Measurements from ENCODE around the gene TNRC6B.

Gene TNRC6B

GRCh38 chr22:40238425-40239344, 61.0 kb downstream of the TNRC6B start:
- in situ Hi-C loops (cut with MboI; ENCODE audit: low sequenced_read_pairs): no loop called here

DNA sequence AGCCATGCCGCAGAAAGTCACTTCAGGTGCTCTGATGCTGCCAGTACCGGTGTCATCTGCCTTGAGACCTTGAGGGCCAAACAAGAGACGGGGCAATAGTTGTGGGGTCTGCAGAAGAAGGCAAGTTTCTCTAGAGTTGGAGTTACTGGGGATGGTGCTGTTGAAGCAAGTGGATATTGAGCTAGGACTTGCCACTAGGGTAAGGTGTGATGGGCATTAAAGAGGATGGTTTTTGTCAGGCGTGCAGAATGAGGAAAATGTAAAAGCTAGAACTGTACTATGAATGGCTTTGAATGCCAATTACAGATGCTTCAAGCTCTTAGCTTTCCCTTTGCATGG, 61.6 kb downstream of the TNRC6B start:
- in situ Hi-C loops (cut with MboI; ENCODE audit: low sequenced_read_pairs): no loop called here

GRCh38 chr22:40240160-40240559, 62.4 kb downstream of the TNRC6B start:
- in situ Hi-C loops (cut with MboI; ENCODE audit: low sequenced_read_pairs): no loop called here

DNA sequence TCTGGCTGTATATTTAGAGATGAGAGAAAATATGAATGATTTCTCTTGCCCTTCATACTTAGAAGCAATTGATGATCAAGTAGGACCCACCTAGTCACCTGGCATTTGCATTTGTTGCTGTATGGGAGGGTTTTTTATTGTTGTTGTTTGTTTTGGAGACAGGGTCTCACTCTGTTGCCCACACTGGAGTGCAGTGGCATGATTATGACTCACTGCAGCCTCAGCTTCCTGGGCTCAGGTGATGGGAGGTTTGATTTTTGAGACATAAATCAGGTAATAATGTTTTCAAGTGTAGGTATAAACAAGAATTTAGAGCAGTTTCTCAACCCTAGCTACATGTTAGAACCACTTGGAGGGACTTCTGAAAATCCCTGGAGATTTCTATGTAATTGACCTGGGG, 63.0 kb downstream of the TNRC6B start:
- in situ Hi-C loops (cut with MboI; ENCODE audit: low sequenced_read_pairs): no loop called here

GRCh38 chr22:40241200-40241763, 63.6 kb downstream of the TNRC6B start:
- in situ Hi-C loops (cut with MboI; ENCODE audit: low sequenced_read_pairs): no loop called here

DNA sequence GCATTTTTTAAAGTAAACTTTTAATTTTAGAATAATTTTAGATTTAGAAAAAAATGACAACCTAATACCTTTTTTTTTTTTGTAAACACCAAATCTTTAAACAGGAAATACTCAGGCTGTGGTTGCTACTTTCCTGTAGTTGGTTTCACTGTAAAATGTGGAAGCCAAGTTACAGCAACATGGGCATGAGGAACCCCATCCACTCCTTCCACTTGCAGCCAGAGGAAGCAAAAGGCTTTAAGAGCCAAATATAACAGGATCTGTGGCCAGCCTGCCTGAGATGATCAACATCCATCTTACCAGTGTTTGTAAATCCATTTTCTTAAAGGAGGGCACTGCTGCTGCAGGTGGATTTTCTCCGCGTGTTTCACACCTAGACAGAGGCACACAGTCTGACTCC, 66.2 kb downstream of the TNRC6B start:
- in situ Hi-C loops (cut with MboI; ENCODE audit: low sequenced_read_pairs): no loop called here

DNA sequence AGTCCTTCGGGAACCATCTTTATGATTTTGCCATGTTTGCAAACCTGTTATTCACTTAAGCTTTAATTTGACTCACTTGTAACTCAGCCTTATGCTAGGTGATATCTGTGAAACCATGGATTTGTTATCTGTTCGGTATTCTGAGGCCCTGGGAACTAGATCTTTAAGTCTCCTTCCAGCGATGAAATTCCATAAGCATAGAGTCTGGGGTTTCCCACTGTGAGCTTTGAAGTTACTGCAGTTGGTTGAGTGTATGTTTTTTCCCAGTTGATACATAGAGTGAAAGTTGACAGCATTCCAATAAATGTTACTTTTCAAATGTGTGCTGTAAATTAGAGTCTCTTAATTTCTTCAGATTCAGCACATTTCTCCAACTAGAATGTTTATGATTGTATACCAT, 66.9 kb downstream of the TNRC6B start:
- in situ Hi-C loops (cut with MboI; ENCODE audit: low sequenced_read_pairs): no loop called here

- in situ Hi-C loops (cut with MboI; ENCODE audit: low sequenced_read_pairs): no loop called here
These were observed 70.3 kb downstream of the TNRC6B start for GRCh38 chr22:40247976-40248375.

- in situ Hi-C loops (cut with MboI; ENCODE audit: low sequenced_read_pairs): no loop called here
These were observed 71.6 kb downstream of the TNRC6B start for GRCh38 chr22:40249286-40249685.

GRCh38 chr22:40250608-40251007, 72.9 kb downstream of the TNRC6B start:
- in situ Hi-C loops (cut with MboI; ENCODE audit: low sequenced_read_pairs): no loop called here

GRCh38 chr22:40251106-40251505, 73.4 kb downstream of the TNRC6B start:
- in situ Hi-C loops (cut with MboI; ENCODE audit: low sequenced_read_pairs): no loop called here

DNA sequence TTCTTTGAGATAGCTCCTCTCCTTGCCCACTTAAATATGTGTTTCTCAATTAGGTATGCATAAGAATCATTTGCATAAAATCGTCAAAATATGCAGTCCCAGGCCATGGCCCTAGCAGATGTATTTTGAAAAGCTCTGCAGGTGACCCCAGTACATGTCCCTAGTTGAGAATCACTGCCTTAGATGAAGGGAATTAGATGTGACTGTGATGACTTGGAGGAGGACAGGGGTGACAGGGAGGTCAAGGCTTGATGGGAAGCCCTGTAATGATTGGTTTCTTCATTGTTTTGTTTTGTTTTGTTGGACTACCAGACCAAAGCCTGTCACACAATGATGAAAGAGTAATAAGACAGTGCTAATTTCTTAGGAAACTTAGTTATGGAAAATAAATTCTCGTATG, 74.4 kb downstream of the TNRC6B start:
- in situ Hi-C loops (cut with MboI; ENCODE audit: low sequenced_read_pairs): no loop called here

- in situ Hi-C loops (cut with MboI; ENCODE audit: low sequenced_read_pairs): no loop called here
These were observed 78.8 kb downstream of the TNRC6B start for GRCh38 chr22:40256516-40256915.

DNA sequence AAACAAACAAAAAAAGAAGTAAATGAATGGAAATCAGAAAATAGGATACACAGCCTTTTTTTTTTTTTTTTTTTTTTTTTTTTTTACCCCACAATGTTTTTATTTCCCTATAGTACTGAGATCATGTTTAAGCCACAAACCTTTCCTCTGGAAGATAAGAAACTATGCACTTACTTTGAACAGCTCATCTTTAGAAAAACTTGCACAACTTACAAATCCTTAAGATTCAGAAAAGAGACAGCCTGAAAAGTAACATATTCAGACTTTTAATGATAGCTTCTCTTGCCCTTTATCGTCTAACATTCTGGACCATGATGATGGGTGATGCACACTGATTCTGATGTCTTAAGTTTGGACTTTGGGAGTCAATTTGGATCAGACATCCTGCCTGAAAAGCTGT, 80.3 kb downstream of the TNRC6B start:
- in situ Hi-C loops (cut with MboI; ENCODE audit: low sequenced_read_pairs): no loop called here

DNA sequence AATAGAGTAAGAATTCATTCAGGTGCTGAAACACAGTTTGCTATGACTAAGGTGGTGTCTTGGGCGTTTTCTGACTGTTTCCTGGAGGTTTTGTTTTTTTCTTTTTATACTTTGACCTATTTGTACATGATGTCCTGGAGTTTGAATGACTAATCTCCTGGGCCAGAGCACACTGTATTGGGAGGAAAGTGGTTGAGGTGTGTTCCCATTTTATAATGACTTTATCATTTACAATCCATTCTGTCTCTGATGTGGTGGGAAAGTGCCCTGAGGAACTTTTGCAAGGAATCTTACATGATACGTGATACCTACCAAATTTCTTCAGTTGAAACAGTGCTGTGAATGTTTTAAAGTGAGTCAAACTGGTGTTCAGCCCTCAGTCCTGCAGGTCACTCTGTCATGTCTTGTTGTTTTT, 80.8 kb downstream of the TNRC6B start:
- in situ Hi-C loops (cut with MboI; ENCODE audit: low sequenced_read_pairs): no loop called here

GRCh38 chr22:40261783-40262182, 84.1 kb downstream of the TNRC6B start:
- in situ Hi-C loops (cut with MboI; ENCODE audit: low sequenced_read_pairs): no loop called here

GRCh38 chr22:40263191-40263590, 85.5 kb downstream of the TNRC6B start:
- in situ Hi-C loops (cut with MboI; ENCODE audit: low sequenced_read_pairs): no loop called here

- in situ Hi-C loops (cut with MboI; ENCODE audit: low sequenced_read_pairs): no loop called here
These were observed 88.1 kb downstream of the TNRC6B start for GRCh38 chr22:40265783-40266182.

GRCh38 chr22:40270031-40270430, 92.3 kb downstream of the TNRC6B start:
- in situ Hi-C loops (cut with MboI; ENCODE audit: low sequenced_read_pairs): no loop called here

DNA sequence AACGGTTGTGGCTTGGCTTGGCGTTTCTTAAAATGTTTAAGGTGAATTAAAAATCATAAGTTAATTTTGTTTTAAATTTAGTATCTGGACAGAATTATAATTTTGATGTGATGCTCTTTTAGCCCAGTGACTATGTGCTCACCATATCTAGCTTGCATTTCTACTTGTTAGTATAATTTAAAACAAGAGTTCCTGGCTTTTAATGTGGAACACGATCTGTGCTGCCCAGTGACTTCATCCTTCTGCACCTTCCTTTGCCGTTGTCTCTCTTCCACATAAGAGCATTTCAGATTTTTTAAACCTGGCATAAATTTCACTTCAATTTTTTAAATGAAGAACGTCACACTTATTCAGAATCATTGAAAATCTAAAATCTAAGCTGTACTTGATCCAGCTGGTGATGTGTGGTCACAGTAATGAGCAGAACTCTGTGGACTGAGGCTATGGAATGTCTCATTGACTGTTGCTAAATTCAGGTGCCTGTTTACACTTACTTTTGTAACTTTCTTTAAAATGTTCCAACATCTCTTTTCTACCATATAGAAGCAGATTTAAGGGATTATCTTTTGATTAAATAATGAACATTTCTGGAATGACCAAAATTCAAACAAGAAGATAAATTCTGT, 93.1 kb downstream of the TNRC6B start:
- in situ Hi-C loops (cut with MboI; ENCODE audit: low sequenced_read_pairs): no loop called here

DNA sequence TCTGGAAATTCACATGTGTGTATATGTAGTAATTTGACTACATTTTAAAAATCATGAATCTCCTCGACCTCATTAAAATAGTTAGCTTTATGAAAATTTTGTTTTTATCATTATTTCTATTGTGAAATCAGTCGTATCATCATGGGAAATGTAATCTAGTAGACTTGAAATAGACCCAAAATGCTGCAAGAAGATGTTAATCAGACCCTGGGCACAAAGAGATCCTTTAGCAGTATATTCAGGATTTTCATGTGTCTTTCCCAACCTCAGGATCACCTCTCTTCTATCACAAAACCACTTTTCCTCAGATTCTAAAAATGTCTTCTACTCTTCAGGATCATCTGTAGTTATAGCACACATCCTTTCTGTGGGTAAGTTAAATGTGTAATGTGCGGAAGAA, 93.7 kb downstream of the TNRC6B start:
- in situ Hi-C loops (cut with MboI; ENCODE audit: low sequenced_read_pairs): no loop called here

GRCh38 chr22:40273319-40273718, 95.6 kb downstream of the TNRC6B start:
- in situ Hi-C loops (cut with MboI; ENCODE audit: low sequenced_read_pairs): no loop called here

Measured in HL-60/S4 (cell line).